ENCODE measurements around the gene PRKN. TPM values are rescaled to one million over a fixed set of nuclear protein-coding genes. Genes with fewer than 3 reads are reported as not detected.

Gene PRKN
- total and polyA plus RNA-seq, 9 of the 15 experiments (the other 6 are each of a cell fraction or from before 2014, with no cell fraction given), result 0.03 to 0.96 (median 0.15) TPM; not detected in 2

- no peak overlapping the region for H3K4me2 ChIP-seq (ENCODE audit: insufficient read depth, low read length)
- no peaks in the 10 kb centered on the region for H3K79me2 ChIP-seq (ENCODE audit: control insufficient read depth, insufficient read depth, low read length)
- no peak overlapping the region for H2AFZ ChIP-seq (ENCODE audit: low read depth, low read length)
- in situ Hi-C loops (cut with MboI) (no loop called here), intact Hi-C loops (cut with micrococcal nuclease) (no loop called here)
- H3K9me1 ChIP-seq (ENCODE audit: control insufficient read depth, insufficient read depth, low read length), result no peaks in the 10 kb centered on the region
- no peak overlapping the region for H3K27ac ChIP-seq (ENCODE audit: extremely low read depth, low read depth, low read length)
- H4K20me1 ChIP-seq (replicated peaks; ENCODE audit: control insufficient read depth, insufficient read depth, low read length), result no peaks in the 10 kb centered on the region
- no peak for DNase-seq (ENCODE audit: extremely low read depth in 1 of 4, low spot score in 3 of 4)
- CTCF ChIA-PET (ENCODE audit: low intra/inter-chr PET ratio), result no interaction called here
- no peaks in the 10 kb centered on the region for H3K27me3 ChIP-seq (ENCODE audit: control insufficient read depth in 2 of 2, insufficient read depth in 2 of 2, low read length in 2 of 2)
- H3K4me1 ChIP-seq (replicated peaks in 1 of 2; ENCODE audit: control insufficient read depth in 2 of 2, insufficient read depth in 2 of 2, low read length in 2 of 2), result no peaks in the 10 kb centered on the region
- no TSS peak for BruUV-seq (replicated peaks)
- no peak overlapping the region for H3K9ac ChIP-seq (ENCODE audit: insufficient read depth in 1 of 2, low read depth in 2 of 2, low read length in 2 of 2)
- H3K36me3 ChIP-seq (ENCODE audit: control insufficient read depth, insufficient read depth, low read length), result no peaks in the 10 kb centered on the region
- 2% methylated on average over 3 of the region's 3 CpGs for WGBS (ENCODE audit: insufficient coverage, low coverage, missing lambda C conversion rate)
- H3K9me3 ChIP-seq (replicated peaks; ENCODE audit: control insufficient read depth, insufficient read depth, low read depth, low read length), result no peaks in the 10 kb centered on the region
- TF ChIP-seq ZNF785 (CRISPR knock-in tag; IDR thresholded peaks at IDR 0.05) (no peak), ZC3H8 (IDR thresholded peaks at IDR 0.05) (no peak), ZNF143 (CRISPR knock-in tag; IDR thresholded peaks at IDR 0.05) (no peak), KDM2B (CRISPR knock-in tag; IDR thresholded peaks at IDR 0.05) (no peak), ZBTB26 (CRISPR knock-in tag; IDR thresholded peaks at IDR 0.05) (no peak), PRPF4 (IDR thresholded peaks at IDR 0.05; ENCODE audit: insufficient read depth, low read depth, low read length, poor library complexity, severe bottlenecking) (no peak), ZNF253 (CRISPR knock-in tag; conservative IDR thresholded peaks at IDR 0.05) (no peak), ATF4 (CRISPR knock-in tag; IDR thresholded peaks at IDR 0.05) (no peak), KAT8 (IDR thresholded peaks at IDR 0.05; ENCODE audit: low read depth) (no peak), ZBTB7A (IDR thresholded peaks at IDR 0.05; ENCODE audit: borderline replicate concordance, control insufficient read depth, low read depth, low read length) (no peak)
- H3K4me3 ChIP-seq, result no peak overlapping the region
- no peak for FAIRE-seq
- POLR2A ChIA-PET, result no interaction called here
- no peak for ATAC-seq
These were observed 23.2 kb upstream of the PRKN start for GRCh38 chr6:162750776-162751175.
